Measurements from ENCODE around the gene RCAN1.

- TF ChIP-seq ZNF629 (CRISPR knock-in tag; conservative IDR thresholded peaks at IDR 0.05) (no peak), ADNP (CRISPR knock-in tag; IDR thresholded peaks at IDR 0.05) (no peak)
- TF ChIP-seq, protein P1, sequence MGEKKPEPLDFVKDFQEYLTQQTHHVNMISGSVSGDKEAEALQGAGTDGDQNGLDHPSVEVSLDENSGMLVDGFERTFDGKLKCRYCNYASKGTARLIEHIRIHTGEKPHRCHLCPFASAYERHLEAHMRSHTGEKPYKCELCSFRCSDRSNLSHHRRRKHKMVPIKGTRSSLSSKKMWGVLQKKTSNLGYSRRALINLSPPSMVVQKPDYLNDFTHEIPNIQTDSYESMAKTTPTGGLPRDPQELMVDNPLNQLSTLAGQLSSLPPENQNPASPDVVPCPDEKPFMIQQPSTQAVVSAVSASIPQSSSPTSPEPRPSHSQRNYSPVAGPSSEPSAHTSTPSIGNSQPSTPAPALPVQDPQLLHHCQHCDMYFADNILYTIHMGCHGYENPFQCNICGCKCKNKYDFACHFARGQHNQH (CRISPR knock-in tag; IDR thresholded peaks at IDR 0.05) = no peak
Observed at GRCh38 chr21:34511787-34512455, 103.0 kb downstream of the RCAN1 start, which contains the start of gene KCNE1.

All from HepG2 (cell line).